NCI-H446 treated with DMSO at 0.1 percent for 48 hours (cell line): ENCODE results near the gene ZEB1.
"Not testable (repeated sequence)": the region's sequence is repeated elsewhere in the genome, so short reads cannot be mapped to it uniquely, and the experiment has no call there.

Source experiments
- DNase-seq: peaks from one replicate; lab custom pipeline; 2025; lab: John Stamatoyannopoulos, UW

ZEB1 gene

GRCh38 chr10:31366703-31367102, 47.7 kb downstream of the ZEB1 start:
- DNase-seq = no peak

- DNase-seq = no peak
Observed at GRCh38 chr10:31368724-31369123, 49.7 kb downstream of the ZEB1 start.

GRCh38 chr10:31372439-31372838, 53.4 kb downstream of the ZEB1 start:
- DNase-seq = no peak

- DNase-seq = peak; percentile 75
Observed at GRCh38 chr10:31374146-31374696, 55.2 kb downstream of the ZEB1 start.

- no peak for DNase-seq
Observed at GRCh38 chr10:31381171-31381570, 62.2 kb downstream of the ZEB1 start.

GRCh38 chr10:31381766-31382316, 62.8 kb downstream of the ZEB1 start:
- no peak for DNase-seq

GRCh38 chr10:31383810-31384588, 65.0 kb downstream of the ZEB1 start:
- no peak for DNase-seq

- no peak for DNase-seq
Observed at GRCh38 chr10:31384589-31384949, 65.6 kb downstream of the ZEB1 start.

GRCh38 chr10:31390804-31391203, 71.8 kb downstream of the ZEB1 start:
- no peak for DNase-seq

GRCh38 chr10:31393844-31394243, 74.8 kb downstream of the ZEB1 start:
- DNase-seq = no peak

- no peak for DNase-seq
Observed at GRCh38 chr10:31395695-31396094, 76.7 kb downstream of the ZEB1 start.

GRCh38 chr10:31396376-31396775, 77.4 kb downstream of the ZEB1 start:
- DNase-seq = no peak

- DNase-seq = no peak
Observed at GRCh38 chr10:31397852-31398251, 78.8 kb downstream of the ZEB1 start.

GRCh38 chr10:31399171-31399570, 80.2 kb downstream of the ZEB1 start:
- DNase-seq = no peak

- no peak for DNase-seq
Observed at GRCh38 chr10:31399631-31400030, 80.6 kb downstream of the ZEB1 start.

- no peak for DNase-seq
Observed at GRCh38 chr10:31401287-31401686, 82.3 kb downstream of the ZEB1 start.

GRCh38 chr10:31404640-31405039, 85.6 kb downstream of the ZEB1 start:
- no peak for DNase-seq

- DNase-seq = not testable (repeated sequence)
Observed at GRCh38 chr10:31405829-31406228, 86.8 kb downstream of the ZEB1 start.

- DNase-seq = not testable (repeated sequence)
Observed at GRCh38 chr10:31412397-31412796, 93.4 kb downstream of the ZEB1 start.

GRCh38 chr10:31413325-31413724, 94.3 kb downstream of the ZEB1 start:
- no peak for DNase-seq

GRCh38 chr10:31418481-31418880, 99.5 kb downstream of the ZEB1 start:
- no peak for DNase-seq

- no peak for DNase-seq
Observed at GRCh38 chr10:31419394-31420063, 100.5 kb downstream of the ZEB1 start.

- DNase-seq = no peak
Observed at GRCh38 chr10:31421322-31421721, 102.3 kb downstream of the ZEB1 start.
